Uterus (tissue), 2 donors: ENCODE measurements around the gene CCL20.

Experiments
- CTCF ChIP-seq, 4 experiments: fragments of 200-600 bp in 2 of 4; fragments of 450-650 bp in 2 of 4; sonication (generic) in 2 of 4; IDR thresholded peaks; one replicate each; pipeline ENCODE4 v1.5.1; 2016 to 2019; ENCODE audit warnings: antibody characterized with exemption in 4 of 4, mild to moderate bottlenecking in 2 of 4, moderate library complexity in 1 of 4
- POLR2A ChIP-seq, 2 donors: fragments of 450-650 bp; IDR thresholded peaks; one replicate each; pipeline ENCODE4 v1.6.1; 2016; ENCODE audit warnings: antibody characterized with exemption in 2 of 2, mild to moderate bottlenecking in 1 of 2, moderate library complexity in 1 of 2

- TF ChIP-seq CTCF (IDR thresholded peaks at IDR 0.05) (no peak), POLR2A (IDR thresholded peaks at IDR 0.05) (no peak)
Measured at GRCh38 chr2:227861011-227861410, 47.4 kb downstream of the CCL20 start.
